ENCODE data around the gene ESYT3.
"Not testable (repeated sequence)": the region's sequence is repeated elsewhere in the genome, so short reads cannot be mapped to it uniquely, and the experiment has no call there.

The ESYT3 gene

GRCh38 chr3:138440596-138440995 is 6.2 kb downstream of the ESYT3 start:
- no peak for DNase-seq (ENCODE audit: low read depth, low spot score)

GRCh38 chr3:138441256-138441655 is 6.8 kb downstream of the ESYT3 start:
- no peak overlapping the region for H3K27ac ChIP-seq
- DNase-seq (ENCODE audit: low read depth, low spot score) = no peak

More at GRCh38 chr3:138440596-138440995, 6.2 kb downstream of the ESYT3 start:
- H3K27ac ChIP-seq = peak overlapping the region; percentile 32

GRCh38 chr3:138441742-138442141 is 7.3 kb downstream of the ESYT3 start:
- H3K27ac ChIP-seq = no peak overlapping the region
- DNase-seq (ENCODE audit: low read depth, low spot score) = no peak

- H3K27ac ChIP-seq = no peak overlapping the region
- no peak for DNase-seq (ENCODE audit: low read depth, low spot score)
Observed at GRCh38 chr3:138442433-138442832, 8.0 kb downstream of the ESYT3 start.

GRCh38 chr3:138443091-138443490 is 8.7 kb downstream of the ESYT3 start:
- H3K27ac ChIP-seq = no peak overlapping the region
- no peak for DNase-seq (ENCODE audit: low read depth, low spot score)

- no peak for DNase-seq (ENCODE audit: low read depth, low spot score)
- no peak overlapping the region for H3K27ac ChIP-seq
Observed at GRCh38 chr3:138443521-138444503, 9.4 kb downstream of the ESYT3 start.

- no peak for DNase-seq (ENCODE audit: low read depth, low spot score)
- H3K27ac ChIP-seq = no peak overlapping the region
Observed at GRCh38 chr3:138445236-138445635, 10.8 kb downstream of the ESYT3 start.

GRCh38 chr3:138445654-138446053 is 11.2 kb downstream of the ESYT3 start:
- H3K27ac ChIP-seq = no peak overlapping the region
- DNase-seq (ENCODE audit: low read depth, low spot score) = no peak

GRCh38 chr3:138448631-138449030 is 14.2 kb downstream of the ESYT3 start:
- peak overlapping the region; percentile 13 for H3K27ac ChIP-seq
- no peak for DNase-seq (ENCODE audit: low read depth, low spot score)

- H3K27ac ChIP-seq = no peak overlapping the region
- DNase-seq (ENCODE audit: low read depth, low spot score) = no peak
Observed at GRCh38 chr3:138449490-138449889, 15.1 kb downstream of the ESYT3 start.

- H3K27ac ChIP-seq = no peak overlapping the region
- DNase-seq (ENCODE audit: low read depth, low spot score) = no peak
Observed at GRCh38 chr3:138450181-138450580, 15.8 kb downstream of the ESYT3 start.

GRCh38 chr3:138450704-138451424 is 16.4 kb downstream of the ESYT3 start:
- DNase-seq (ENCODE audit: low read depth, low spot score) = no peak
- no peak overlapping the region for H3K27ac ChIP-seq

GRCh38 chr3:138451595-138452162 is 17.3 kb downstream of the ESYT3 start:
- DNase-seq (ENCODE audit: low read depth, low spot score) = no peak
- no peak overlapping the region for H3K27ac ChIP-seq

- peak overlapping the region; percentile 3 for H3K27ac ChIP-seq
- no peak for DNase-seq (ENCODE audit: low read depth, low spot score)
Observed at GRCh38 chr3:138452436-138452835, 18.0 kb downstream of the ESYT3 start.

GRCh38 chr3:138453940-138454339 is 19.5 kb downstream of the ESYT3 start:
- not testable (repeated sequence) for DNase-seq (ENCODE audit: low read depth, low spot score); H3K27ac ChIP-seq

- no peak for DNase-seq (ENCODE audit: low read depth, low spot score)
- H3K27ac ChIP-seq = peak overlapping the region; percentile 32
Observed at GRCh38 chr3:138455801-138456716, 21.6 kb downstream of the ESYT3 start.

GRCh38 chr3:138456961-138457862 is 22.8 kb downstream of the ESYT3 start:
- H3K27ac ChIP-seq = peak overlapping the region; percentile 32
- no peak for DNase-seq (ENCODE audit: low read depth, low spot score)

GRCh38 chr3:138457863-138458735 is 23.7 kb downstream of the ESYT3 start:
- no peak for DNase-seq (ENCODE audit: low read depth, low spot score)
- no peak overlapping the region for H3K27ac ChIP-seq
